Stomach (tissue), 9 donors: ENCODE data around the gene CRAMP1. TPM values are rescaled to one million over a fixed set of nuclear protein-coding genes. Genes with fewer than 3 reads are reported as not detected.

Experiments
- DNase-seq, 2 donors: peaks; one replicate each; pipeline versions ENCODE4 v3.0.0 to v3.0.0-alpha.2; 2013 to 2019
- H3K27ac ChIP-seq, 5 donors: fragments of 200-600 bp in 4 of 5; sonication (generic) in 4 of 5; one replicate each; pipeline ENCODE4 v1.5.1; 2013 to 2019; ENCODE audit warnings: mild to moderate bottlenecking in 1 of 5, moderate library complexity in 1 of 5
- H3K27me3 ChIP-seq, 3 donors: fragments of 200-600 bp; sonication (generic); one replicate each; pipeline ENCODE4 v1.5.1; 2017 to 2019; ENCODE audit warnings: mixed run types in 1 of 3
- H3K36me3 ChIP-seq, 4 donors: fragments of 200-600 bp; sonication (generic); 1 replicate in 3 of 4; 2 replicates in 1 of 4; pipeline ENCODE4 v1.5.1; 2016 to 2019
- H3K4me1 ChIP-seq, 4 donors: fragments of 200-600 bp; sonication (generic); one replicate each; pipeline ENCODE4 v1.5.1; 2016 to 2019
- H3K4me3 ChIP-seq, 4 donors: fragments of 200-600 bp; sonication (generic) in 3 of 4; one replicate each; pipeline ENCODE4 v1.5.1; 2016 to 2019; ENCODE audit warnings: mild to moderate bottlenecking in 1 of 4
- H3K9me3 ChIP-seq, 4 donors: fragments of 200-600 bp; sonication (generic); one replicate each; pipeline ENCODE4 v1.5.1; 2016 to 2019
- CTCF ChIP-seq, 7 experiments: fragments of 450-650 bp in 4 of 7; fragments of 200-600 bp in 3 of 7; sonication (generic) in 3 of 7; IDR thresholded peaks; one replicate each; pipeline ENCODE4 v1.5.1; 2016 to 2019; ENCODE audit warnings: antibody characterized with exemption in 7 of 7, control low read depth in 2 of 7, mild to moderate bottlenecking in 1 of 7
- EP300 ChIP-seq: sonication (generic); formaldehyde crosslinking; IDR thresholded peaks from one replicate; pipeline ENCODE4 v1.6.1; 2017; ENCODE audit warnings: antibody characterized with exemption
- POLR2A ChIP-seq, 4 donors: fragments of 450-650 bp; IDR thresholded peaks; one replicate each; pipeline ENCODE4 v1.6.1; 2016; ENCODE audit warnings: antibody characterized with exemption in 4 of 4, control low read depth in 2 of 4, mild to moderate bottlenecking in 1 of 4, moderate library complexity in 1 of 4
- POLR2AphosphoS5 ChIP-seq, 3 donors: sonication (generic); formaldehyde crosslinking; IDR thresholded peaks; one replicate each; pipeline ENCODE4 v1.6.1; 2016; ENCODE audit warnings: antibody characterized with exemption in 3 of 3
- WGBS, 5 donors: extraction: QIAGEN DNeasy Blood & Tissue Kit in 3 of 5; methylation state at CpG; one replicate each; pipeline versions ENCODE4 v1.1.5 to v1.1.7; 2013 to 2018; 5-methylcytosine and 5-hydroxymethylcytosine counted together
- intact Hi-C: fragments of 100-400 bp; cut with DNase I; formaldehyde crosslinking; loops from one replicate; pipeline ENCODE4 v1.15.1; 2023; ENCODE audit warnings: low total_unique reads
- polyA plus RNA-seq, 3 donors: library from polyadenylated mRNA; stranded (reverse); fragments of 200-250 nt; gene quantifications; one replicate each; pipeline ENCODE4 v1.2.3, GENCODE V29; 2013
- total RNA-seq, 5 donors: library from RNA; depleted of rRNA; stranded (reverse); fragments of >200 nt; gene quantifications; one replicate each; pipeline versions ENCODE4 v1.1.0 to v1.2.3, GENCODE V29; 2014 to 2016
- donor health status: healthy with polysubstance abuse.
- donor health status: Bipolar disorder and iron deficiency.
- donor health status: healthy.

The CRAMP1 gene
- total and polyA plus RNA-seq, 8 donors, result 3.4 to 28.1 (median 11.9) TPM

DNA sequence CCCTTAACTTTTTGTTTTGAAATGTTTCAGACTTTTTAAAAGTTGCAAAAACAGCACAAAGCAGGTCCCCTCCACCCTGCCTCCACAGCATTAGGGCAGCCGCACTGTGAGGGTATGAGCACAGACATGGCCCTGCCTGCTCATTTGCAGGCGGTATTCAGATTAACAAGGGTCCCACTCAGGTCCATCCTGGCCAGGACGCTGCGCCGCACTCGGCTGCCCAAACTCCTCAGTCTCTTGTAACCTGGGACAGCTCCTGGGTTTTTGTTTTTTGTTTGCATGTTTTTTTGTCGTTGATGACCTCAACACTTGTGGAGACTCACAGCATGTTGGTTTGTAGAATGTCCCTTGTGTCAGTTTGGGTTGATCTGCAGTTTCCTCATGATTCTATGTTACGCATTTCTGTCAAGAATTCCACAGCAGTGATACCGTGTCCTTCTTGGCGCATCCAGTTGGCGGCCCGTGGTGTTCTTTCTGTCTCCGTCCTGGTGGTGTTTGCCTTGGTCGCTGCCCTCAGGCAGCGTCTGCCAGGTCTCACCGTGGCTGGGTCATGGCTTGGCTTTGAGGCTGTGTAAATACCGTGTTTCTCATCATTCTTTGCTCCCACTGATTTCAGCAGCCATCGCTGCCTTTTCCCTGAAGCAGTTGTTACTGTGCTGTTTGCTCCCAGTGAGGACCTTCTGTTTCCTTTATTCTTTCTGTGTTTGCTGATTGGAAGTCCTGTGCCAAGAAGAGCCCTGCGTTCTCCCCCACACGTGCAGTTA lies 18.5 kb downstream of the CRAMP1 start:
- Histone ChIP-seq H3K4me3 (no peak overlapping the region), H3K27me3 (no peaks in the 10 kb centered on the region), H3K27ac (no peak overlapping the region), H3K4me1 (peaks cover 11 to 37% (median 25%) of the 10 kb centered on the region in 4 donors), H3K9me3 (no peaks in the 10 kb centered on the region), H3K36me3 (peaks cover 47 to 96% (median 94%) of the 10 kb centered on the region in 4 donors)
- no peak for DNase-seq
- TF ChIP-seq POLR2A (IDR thresholded peaks at IDR 0.05) (no peak), EP300 (no peak), POLR2AphosphoS5 (IDR thresholded peaks at IDR 0.05) (no peak), CTCF (IDR thresholded peaks at IDR 0.05) (no peak)
- 63 to 81% (median 76%) methylated on average over 20 of the region's 20 CpGs for WGBS, 5 donors
- intact Hi-C loops, result no loop called here

- WGBS, 5 donors, result 75 to 90% (median 86%) methylated on average over 8 to 9 of the region's 9 CpGs
- H3K4me3 ChIP-seq, result no peak overlapping the region
- peaks cover 11 to 37% (median 22%) of the 10 kb centered on the region in 4 donors for H3K4me1 ChIP-seq
- H3K36me3 ChIP-seq, result peaks cover 46 to 96% (median 93%) of the 10 kb centered on the region in 4 donors
- no peak for DNase-seq
- no peaks in the 10 kb centered on the region for H3K27me3 ChIP-seq
- no peak overlapping the region for H3K27ac ChIP-seq
- no peaks in the 10 kb centered on the region for H3K9me3 ChIP-seq
- no peak for TF ChIP-seq POLR2AphosphoS5 (IDR thresholded peaks at IDR 0.05)
- no peak for TF ChIP-seq CTCF (IDR thresholded peaks at IDR 0.05)
- no peak for TF ChIP-seq POLR2A (IDR thresholded peaks at IDR 0.05)
- no peak for TF ChIP-seq EP300
- intact Hi-C loops, result no loop called here
Measured at GRCh38 chr16:1631230-1631629, 19.1 kb downstream of the CRAMP1 start.

GRCh38 chr16:1631931-1632637 lies 19.9 kb downstream of the CRAMP1 start:
- Histone ChIP-seq H3K36me3 (peaks cover 38 to 95% (median 91%) of the 10 kb centered on the region in 4 donors), H3K27ac (peak overlapping the region; percentile 30 to 59 (median 38)), H3K4me1 (peaks cover 11 to 37% (median 22%) of the 10 kb centered on the region in 4 donors), H3K4me3 (no peak overlapping the region), H3K9me3 (no peaks in the 10 kb centered on the region), H3K27me3 (no peaks in the 10 kb centered on the region)
- 29 to 71% (median 53%) methylated on average over 17 to 18 of the region's 18 CpGs for WGBS, 5 donors
- TF ChIP-seq EP300, result no peak
- intact Hi-C loops, result no loop called here
- peak in 1 of 2 donors; percentile 45 for DNase-seq

- TF ChIP-seq EP300, result no peak
- TF ChIP-seq CTCF (IDR thresholded peaks at IDR 0.05), result no peak
- TF ChIP-seq POLR2A (IDR thresholded peaks at IDR 0.05), result no peak
- no peak for TF ChIP-seq POLR2AphosphoS5 (IDR thresholded peaks at IDR 0.05)
- Histone ChIP-seq H3K4me1 (peaks cover 11 to 37% (median 22%) of the 10 kb centered on the region in 4 donors), H3K9me3 (no peaks in the 10 kb centered on the region), H3K27ac (peak overlapping the region; percentile 30 to 59 (median 38)), H3K27me3 (no peaks in the 10 kb centered on the region), H3K36me3 (peaks cover 36 to 95% (median 91%) of the 10 kb centered on the region in 4 donors), H3K4me3 (no peak overlapping the region)
- intact Hi-C loops, result no loop called here
- 78 to 85% (median 84%) methylated on average over 13 of the region's 13 CpGs for whole genome bisulfite sequencing, 5 donors
- no peak for DNase-seq
Measured at GRCh38 chr16:1632638-1632970, 20.4 kb downstream of the CRAMP1 start.
